Measurements from ENCODE around the gene TIPARP.

Gene TIPARP

GRCh38 chr3:156676768-156677479 lies 2.5 kb downstream of the TIPARP start:
- DNase-seq (ENCODE audit: low spot score), result peak; percentile 56

- DNase-seq (ENCODE audit: low spot score), result no peak
Observed at GRCh38 chr3:156677536-156677935, 3.1 kb downstream of the TIPARP start.

- no peak for DNase-seq (ENCODE audit: low spot score)
Observed at GRCh38 chr3:156678197-156678596, 3.8 kb downstream of the TIPARP start.

GRCh38 chr3:156680243-156680914 lies 6.0 kb downstream of the TIPARP start:
- DNase-seq (ENCODE audit: low spot score), result no peak

- peak; percentile 44 for DNase-seq (ENCODE audit: low spot score)
Observed at GRCh38 chr3:156681002-156681401, 6.6 kb downstream of the TIPARP start.

- no peak for DNase-seq (ENCODE audit: low spot score)
Observed at GRCh38 chr3:156682501-156682900, 8.1 kb downstream of the TIPARP start.

- no peak for DNase-seq (ENCODE audit: low spot score)
Observed at GRCh38 chr3:156682963-156683362, 8.6 kb downstream of the TIPARP start.

GRCh38 chr3:156685198-156685597 lies 10.8 kb downstream of the TIPARP start:
- DNase-seq (ENCODE audit: low spot score), result no peak

- no peak for DNase-seq (ENCODE audit: low spot score)
Observed at GRCh38 chr3:156685752-156686151, 11.4 kb downstream of the TIPARP start.

- DNase-seq (ENCODE audit: low spot score), result no peak
Observed at GRCh38 chr3:156687023-156687422, 12.6 kb downstream of the TIPARP start.

GRCh38 chr3:156688632-156689452 lies 14.5 kb downstream of the TIPARP start:
- no peak for DNase-seq (ENCODE audit: low spot score)

GRCh38 chr3:156689608-156690007 lies 15.2 kb downstream of the TIPARP start:
- no peak for DNase-seq (ENCODE audit: low spot score)

GRCh38 chr3:156691920-156692319 lies 17.5 kb downstream of the TIPARP start:
- DNase-seq (ENCODE audit: low spot score), result no peak

- no peak for DNase-seq (ENCODE audit: low spot score)
Observed at GRCh38 chr3:156693166-156693565, 18.8 kb downstream of the TIPARP start.

GRCh38 chr3:156694536-156694935 lies 20.1 kb downstream of the TIPARP start:
- no peak for DNase-seq (ENCODE audit: low spot score)

GRCh38 chr3:156702367-156702766 lies 28.0 kb downstream of the TIPARP start:
- no peak for DNase-seq (ENCODE audit: low spot score)

GRCh38 chr3:156704370-156705036 lies 30.1 kb downstream of the TIPARP start:
- DNase-seq (ENCODE audit: low spot score), result no peak

GRCh38 chr3:156705761-156706616 lies 31.6 kb downstream of the TIPARP start:
- DNase-seq (ENCODE audit: low spot score), result no peak

GRCh38 chr3:156707588-156707987 lies 33.2 kb downstream of the TIPARP start:
- no peak for DNase-seq (ENCODE audit: low spot score)

GRCh38 chr3:156710429-156710828 lies 36.0 kb downstream of the TIPARP start:
- DNase-seq (ENCODE audit: low spot score), result no peak

- DNase-seq (ENCODE audit: low spot score), result no peak
Observed at GRCh38 chr3:156711113-156711512, 36.7 kb downstream of the TIPARP start.
